ENCODE data around the gene KRTAP4-16. TPM values are rescaled to one million over a fixed set of nuclear protein-coding genes. Genes with fewer than 3 reads are reported as not detected.

Gene KRTAP4-16
- total RNA-seq, 1 experiment from 2014 or later, result not detected

GRCh38 chr17:41151525-41151924 is 49.5 kb upstream of the KRTAP4-16 start:
- no CpG with 5 or more reads among the region's 2 CpGs for WGBS (ENCODE audit: extremely low coverage, insufficient read length, low lambda C conversion rate)
- H3K4me3 Mint-ChIP-seq, result no peak overlapping the region
- TF ChIP-seq, protein P1, sequence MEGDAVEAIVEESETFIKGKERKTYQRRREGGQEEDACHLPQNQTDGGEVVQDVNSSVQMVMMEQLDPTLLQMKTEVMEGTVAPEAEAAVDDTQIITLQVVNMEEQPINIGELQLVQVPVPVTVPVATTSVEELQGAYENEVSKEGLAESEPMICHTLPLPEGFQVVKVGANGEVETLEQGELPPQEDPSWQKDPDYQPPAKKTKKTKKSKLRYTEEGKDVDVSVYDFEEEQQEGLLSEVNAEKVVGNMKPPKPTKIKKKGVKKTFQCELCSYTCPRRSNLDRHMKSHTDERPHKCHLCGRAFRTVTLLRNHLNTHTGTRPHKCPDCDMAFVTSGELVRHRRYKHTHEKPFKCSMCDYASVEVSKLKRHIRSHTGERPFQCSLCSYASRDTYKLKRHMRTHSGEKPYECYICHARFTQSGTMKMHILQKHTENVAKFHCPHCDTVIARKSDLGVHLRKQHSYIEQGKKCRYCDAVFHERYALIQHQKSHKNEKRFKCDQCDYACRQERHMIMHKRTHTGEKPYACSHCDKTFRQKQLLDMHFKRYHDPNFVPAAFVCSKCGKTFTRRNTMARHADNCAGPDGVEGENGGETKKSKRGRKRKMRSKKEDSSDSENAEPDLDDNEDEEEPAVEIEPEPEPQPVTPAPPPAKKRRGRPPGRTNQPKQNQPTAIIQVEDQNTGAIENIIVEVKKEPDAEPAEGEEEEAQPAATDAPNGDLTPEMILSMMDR (conservative IDR thresholded peaks at IDR 0.05), result no peak

More at GRCh38 chr17:41151525-41151924, 49.5 kb upstream of the KRTAP4-16 start:
- no peaks in the 10 kb centered on the region for H3K27me3 ChIP-seq (ENCODE audit: insufficient read depth, low read length)
- H3K18ac ChIP-seq (ENCODE audit: insufficient read length, low read depth, low read length), result no peak overlapping the region
- H3K27ac ChIP-seq (ENCODE audit: insufficient read length, low read depth, low read length), result no peak overlapping the region
- no peaks in the 10 kb centered on the region for H3K9me3 ChIP-seq (ENCODE audit: control insufficient read depth, low read depth, low read length)
- no peak overlapping the region for H2BK12ac ChIP-seq (ENCODE audit: insufficient read length, low read depth, low read length)
- H3K23me2 ChIP-seq (ENCODE audit: insufficient read length, low read depth, low read length, poor library complexity, severe bottlenecking), result no peaks in the 10 kb centered on the region
- Mint-ChIP-seq H3K27me3 (ENCODE audit: low read depth) (peaks cover 2% of the 10 kb centered on the region; the same call in 1 of the 2 replicates), H3K36me3 (ENCODE audit: insufficient read depth in 1 of 3, low read depth in 3 of 3) (no peaks in the 10 kb centered on the region; a peak in 1 of 7 replicates), H3K27ac (no peak overlapping the region), H3K4me1 (peaks cover 2 to 10% of the 10 kb centered on the region in 2 experiments), H3K9me3 (no peaks in the 10 kb centered on the region)
- no peak overlapping the region for H2BK15ac ChIP-seq (ENCODE audit: low read depth, low read length)
- H3K4me2 ChIP-seq (ENCODE audit: insufficient read depth, insufficient read length, low read length), result no peak overlapping the region
- no peak overlapping the region for H2AK5ac ChIP-seq (ENCODE audit: insufficient read length, low read length)
- H4K20me1 ChIP-seq (ENCODE audit: control insufficient read depth, insufficient read depth, insufficient read length), result no peaks in the 10 kb centered on the region
- no peak overlapping the region for H4K91ac ChIP-seq (ENCODE audit: insufficient read length, low read depth, low read length)
- no peak overlapping the region for H2BK20ac ChIP-seq (ENCODE audit: low read depth, low read length, poor library complexity, severe bottlenecking)
- H4K8ac ChIP-seq (replicated peaks; ENCODE audit: insufficient read length, low read depth, low read length), result no peak overlapping the region
- H3K4ac ChIP-seq (ENCODE audit: low read depth, low read length), result no peak overlapping the region
- H3K79me1 ChIP-seq (ENCODE audit: insufficient read depth, low read depth, low read length, poor library complexity, severe bottlenecking), result no peaks in the 10 kb centered on the region
- DNase-seq, result no peak
- no peaks in the 10 kb centered on the region for H3K79me2 ChIP-seq (ENCODE audit: insufficient read depth, low read length)
- no peak overlapping the region for H4K5ac ChIP-seq (ENCODE audit: insufficient read length, low read depth, low read length)
- H3K56ac ChIP-seq (ENCODE audit: insufficient read length, low read depth, low read length), result no peak overlapping the region
- H3K23ac ChIP-seq (ENCODE audit: insufficient read length, low read depth, low read length), result no peak overlapping the region
- H2AFZ ChIP-seq (ENCODE audit: low read length), result no peak overlapping the region
- no peak overlapping the region for H2BK5ac ChIP-seq (ENCODE audit: insufficient read length, low read length)
- no peak overlapping the region for H3T11ph ChIP-seq (ENCODE audit: low read length)
- H3K9ac ChIP-seq (ENCODE audit: extremely low read depth, insufficient read length, low read length), result no peak overlapping the region
- no peak overlapping the region for H2BK120ac ChIP-seq (ENCODE audit: low read depth, low read length, poor library complexity, severe bottlenecking)
- no peaks in the 10 kb centered on the region for H3K4me1 ChIP-seq (ENCODE audit: insufficient read depth, low read length)
- no peak overlapping the region for H3K14ac ChIP-seq (ENCODE audit: insufficient read depth, low read length)
